HG03103 (cell line): ENCODE results near the gene PABPN1L.
"Not testable (repeated sequence)": the region's sequence is repeated elsewhere in the genome, so short reads cannot be mapped to it uniquely, and the experiment has no call there.

Experiments used
- ATAC-seq: cut with Tn5 transposase; IDR thresholded peaks from one replicate; pipeline ENCODE4 v1.9.1; 2021; ENCODE audit warnings: low read depth; ENCODE audit not compliant: unreplicated experiment

Gene PABPN1L

DNA sequence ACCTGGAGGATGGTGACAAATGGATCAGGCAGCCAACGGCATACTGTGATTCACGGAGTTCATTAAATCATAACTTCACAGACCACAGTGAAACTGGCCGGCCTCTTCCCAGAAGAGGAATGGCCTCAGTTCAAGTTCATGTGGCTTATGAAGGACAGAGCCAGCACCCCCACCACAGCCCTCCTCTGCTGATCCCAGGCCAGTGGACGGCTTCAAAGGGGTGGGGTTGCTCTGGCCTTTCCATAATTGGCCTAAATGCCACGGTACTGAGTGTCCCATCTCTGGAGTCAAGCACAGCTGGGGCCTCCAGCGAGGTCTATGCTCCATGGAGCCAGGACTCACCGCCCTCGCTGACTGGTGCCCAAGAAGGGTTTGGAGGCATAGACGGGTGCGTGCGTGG, 31.1 kb downstream of the PABPN1L start:
- no peak for ATAC-seq

GRCh38 chr16:88834670-88835069, 31.8 kb downstream of the PABPN1L start:
- no peak for ATAC-seq

- ATAC-seq = no peak
These were observed 33.4 kb downstream of the PABPN1L start for GRCh38 chr16:88833086-88833485.

GRCh38 chr16:88831838-88832237, 34.6 kb downstream of the PABPN1L start:
- ATAC-seq = no peak

- ATAC-seq = no peak
These were observed 35.7 kb downstream of the PABPN1L start for GRCh38 chr16:88830783-88831182.

- no peak for ATAC-seq
These were observed 36.2 kb downstream of the PABPN1L start for GRCh38 chr16:88830258-88830657.

DNA sequence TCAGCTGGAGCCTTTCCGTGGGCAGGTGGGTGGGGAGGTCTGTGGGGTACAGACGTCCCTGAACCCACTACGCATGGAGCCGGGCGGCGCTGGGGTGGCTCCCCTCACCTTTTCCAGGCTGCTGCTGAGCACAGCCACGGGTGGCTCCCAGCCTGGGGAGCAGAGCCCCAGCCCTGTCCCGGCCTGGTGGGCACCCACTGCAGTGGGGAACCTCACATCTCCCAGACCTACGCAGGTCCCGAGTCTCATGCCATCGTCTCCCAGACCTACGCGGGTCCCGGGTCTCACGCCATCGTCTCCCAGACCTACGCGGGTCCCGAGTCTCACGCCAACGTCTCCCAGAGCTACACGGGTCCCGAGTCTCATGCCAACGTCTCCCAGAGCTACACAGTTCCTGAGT, 37.7 kb downstream of the PABPN1L start:
- no peak for ATAC-seq

DNA sequence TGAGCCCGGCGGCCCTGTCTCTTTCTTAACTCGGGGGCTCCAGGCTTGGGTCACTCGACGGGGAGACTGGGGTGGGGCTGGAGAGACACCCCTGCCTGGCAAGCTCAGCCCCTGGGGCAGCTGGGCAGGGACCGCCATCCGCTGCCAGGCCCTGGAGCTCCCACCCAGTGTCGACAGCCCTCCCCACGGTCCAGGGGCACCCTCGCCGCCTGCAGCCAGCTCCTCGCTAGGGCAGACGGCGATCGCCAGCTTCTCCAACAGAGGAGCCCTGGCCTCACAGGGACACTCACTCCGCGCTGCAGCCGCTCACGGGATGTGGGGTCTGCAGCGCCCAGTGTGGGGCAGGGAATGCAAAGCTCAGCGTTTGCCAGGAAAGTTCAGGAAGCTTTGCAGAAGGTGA, 38.7 kb downstream of the PABPN1L start:
- ATAC-seq = no peak

DNA sequence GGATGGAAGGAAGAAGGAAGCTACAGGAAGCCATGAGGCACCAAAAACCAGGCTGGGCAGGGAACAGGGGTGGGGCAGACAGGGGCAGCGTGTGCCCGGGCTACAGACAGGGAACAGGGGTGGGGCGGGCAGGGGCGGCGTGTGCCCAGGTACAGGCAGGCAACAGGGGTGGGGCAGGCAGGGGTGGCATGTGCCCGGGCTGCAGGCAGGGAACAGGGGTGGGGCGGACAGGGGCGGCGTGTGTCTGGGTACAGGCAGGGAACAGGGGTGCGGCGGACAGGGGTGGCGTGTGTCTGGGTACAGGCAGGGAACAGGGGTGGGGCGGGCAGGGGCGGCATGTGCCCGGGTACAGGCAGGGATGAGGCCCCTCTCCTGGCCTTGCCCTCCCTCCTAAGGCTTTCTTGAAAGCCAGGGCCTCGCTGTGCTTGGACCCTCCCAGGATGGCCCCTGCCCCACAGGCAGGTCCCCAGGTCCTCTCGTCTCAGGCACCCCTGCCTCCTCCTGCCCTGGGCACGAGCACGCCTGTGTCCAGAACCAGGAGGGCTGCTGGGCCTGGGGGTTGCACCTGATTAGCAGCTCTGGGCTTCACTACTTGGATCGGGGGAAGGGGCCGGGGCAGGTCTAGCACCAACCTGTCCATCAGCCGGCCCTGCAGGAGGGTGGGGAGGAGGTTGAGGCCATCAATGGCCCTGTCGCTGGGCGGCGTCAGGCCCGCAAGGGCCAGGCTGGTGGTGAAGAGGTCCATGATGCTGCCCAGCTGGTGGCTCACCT, 40.2 kb downstream of the PABPN1L start:
- ATAC-seq = no peak

GRCh38 chr16:88825146-88825545, 41.3 kb downstream of the PABPN1L start:
- no peak for ATAC-seq

- ATAC-seq = no peak
These were observed 42.0 kb downstream of the PABPN1L start for GRCh38 chr16:88824256-88825077.

DNA sequence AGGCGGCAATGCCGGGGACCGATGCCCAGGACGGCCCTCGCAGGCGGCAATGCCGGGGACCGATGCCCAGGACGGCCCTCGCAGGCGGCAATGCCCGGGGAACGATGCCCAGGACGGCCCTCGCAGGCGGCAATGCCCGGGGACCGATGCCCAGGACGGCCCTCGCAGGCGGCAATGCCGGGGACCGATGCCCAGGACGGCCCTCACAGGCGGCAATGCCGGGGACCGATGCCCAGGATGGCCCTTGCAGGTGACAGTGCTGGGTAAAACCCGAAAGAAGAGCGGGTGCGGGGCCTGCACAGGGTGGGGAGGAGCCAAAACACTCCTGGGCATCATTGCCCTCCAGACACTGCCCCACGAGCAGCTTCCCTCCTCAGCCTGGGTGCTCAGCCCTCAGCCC, 42.8 kb downstream of the PABPN1L start:
- ATAC-seq = not testable (repeated sequence)

- ATAC-seq = no peak
These were observed 44.0 kb downstream of the PABPN1L start for GRCh38 chr16:88822281-88823040.

GRCh38 chr16:88821168-88821850, 45.2 kb downstream of the PABPN1L start:
- ATAC-seq = no peak

DNA sequence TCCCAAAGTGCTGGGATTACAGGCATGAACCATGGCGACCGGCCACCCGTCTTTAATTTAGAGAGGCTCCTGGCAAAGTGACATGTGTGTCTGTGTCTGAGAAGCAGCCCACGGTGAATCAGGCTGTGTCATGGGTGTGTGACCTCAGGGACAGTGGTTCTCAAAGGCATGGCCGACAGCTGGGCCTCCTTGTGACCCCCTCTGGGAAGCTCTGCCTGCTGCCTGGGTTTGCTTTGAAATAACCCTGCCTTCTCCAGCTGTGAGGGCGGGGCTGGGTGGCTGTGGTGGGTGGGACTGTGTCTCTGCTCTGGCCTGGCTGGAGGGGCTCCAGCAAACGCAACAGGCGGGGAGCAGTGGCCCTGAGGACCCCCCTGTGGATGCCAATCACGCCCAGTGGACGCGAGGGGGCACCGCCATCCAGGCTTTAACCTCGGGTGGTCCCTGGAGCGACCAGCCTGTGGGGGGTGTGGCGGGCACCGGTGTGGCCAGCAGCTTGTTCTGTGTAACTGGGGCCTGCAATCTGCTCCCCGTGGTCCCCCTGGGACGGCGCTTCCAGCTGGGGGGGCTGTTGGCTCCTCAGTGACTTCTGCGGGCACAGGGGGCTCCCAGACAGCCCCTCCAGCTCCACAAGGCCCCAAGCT, 46.0 kb downstream of the PABPN1L start:
- ATAC-seq = no peak

DNA sequence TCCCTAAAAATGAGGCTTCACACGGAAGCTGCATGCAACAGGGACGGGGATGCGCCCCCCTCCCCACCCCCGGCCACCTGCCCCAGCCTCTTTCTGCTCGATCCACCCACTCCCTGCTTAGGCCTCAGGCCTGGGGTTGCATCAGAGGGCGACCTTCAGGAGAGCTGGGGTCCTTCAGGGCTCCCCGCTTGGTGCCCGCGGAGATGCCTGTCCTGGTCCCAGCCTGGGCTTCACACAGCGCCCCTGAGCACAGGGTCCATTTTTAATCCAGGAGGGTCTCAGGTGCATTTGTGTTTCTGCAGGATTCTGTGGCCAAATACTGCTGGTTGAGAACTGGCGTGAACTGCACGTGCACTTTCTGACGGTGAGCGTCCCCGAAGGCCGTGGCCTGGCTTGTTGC, 47.3 kb downstream of the PABPN1L start:
- ATAC-seq = no peak

- ATAC-seq = no peak
These were observed 47.9 kb downstream of the PABPN1L start for GRCh38 chr16:88818575-88818874.

DNA sequence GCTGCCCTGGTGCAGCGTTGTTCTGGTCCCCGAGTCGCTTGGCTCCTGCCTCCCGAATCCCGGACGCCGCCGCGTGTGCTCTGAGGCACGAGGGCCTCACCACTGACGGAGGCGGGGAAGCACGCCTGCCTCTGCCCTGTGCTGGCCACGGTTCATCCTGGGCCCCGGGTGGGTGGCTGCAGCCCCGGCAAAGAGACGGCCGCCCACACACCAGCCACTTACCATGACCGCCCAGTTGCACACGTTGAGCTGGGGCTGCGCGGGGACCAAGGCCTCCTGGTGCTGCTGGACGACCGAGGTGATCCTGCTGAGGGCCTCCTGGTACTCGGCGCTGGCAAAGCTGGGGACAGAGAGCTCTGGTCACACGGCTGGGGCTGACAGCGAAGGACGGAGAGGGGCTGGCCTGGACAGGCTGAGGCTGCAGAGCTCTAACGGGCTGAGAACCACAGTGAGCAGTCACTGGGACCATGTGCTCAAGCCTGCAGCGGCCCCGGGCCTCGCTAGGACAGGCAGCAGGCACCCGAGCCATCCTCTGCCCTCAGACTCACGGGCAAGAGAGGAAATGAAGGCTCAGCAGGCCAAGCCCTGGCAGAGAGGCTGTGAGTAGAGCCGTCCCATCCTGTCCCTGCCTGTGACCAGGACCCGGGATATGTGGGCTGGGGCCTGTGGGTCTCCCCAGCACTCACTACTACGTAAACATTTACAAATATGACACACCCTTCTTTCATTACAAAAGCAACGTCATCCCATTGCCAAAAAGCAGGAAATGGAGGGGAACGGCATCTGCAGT, 48.5 kb downstream of the PABPN1L start:
- ATAC-seq = no peak

GRCh38 chr16:88816736-88817535, 49.5 kb downstream of the PABPN1L start:
- no peak for ATAC-seq
